Endothelial cell of umbilical vein (primary cell): Measurements from ENCODE around the gene CFAP69. TPM values are rescaled to one million over a fixed set of nuclear protein-coding genes. Genes with fewer than 3 reads are reported as not detected.

Source experiments
- BruUV-seq: library from RNA; stranded (reverse); fragments of 400-500 nt; replicated peaks from 2 replicates; lab custom pipeline; 2021; lab: Mats Ljungman, UMichigan
- CTCF ChIA-PET: fragments of 300-600, 350-600 bp; sonication (Branson Sonifier 250); formaldehyde crosslinking; loops from one replicate; lab custom pipeline; 2021; ENCODE audit warnings: antibody characterized with exemption, inconsistent platforms; lab: Charles Lee
- POLR2A ChIA-PET: fragments of 300-600, 350-600 bp; sonication (Branson Sonifier 250); formaldehyde crosslinking; loops from one replicate; lab custom pipeline; 2021; ENCODE audit warnings: antibody characterized with exemption, inconsistent platforms; lab: Charles Lee
- DNase-seq: peaks from one replicate; pipeline ENCODE4 v3.0.0-alpha.2; 2011; ENCODE audit warnings: low read depth, low spot score
- FAIRE-seq: peaks from 2 replicates; lab custom pipeline; 2011; peaks lifted over from hg19 to GRCh38; lab: Jason Lieb, UNC
- H2AFZ ChIP-seq: 2 replicates; pipeline ENCODE4 v1.6.0; 2012; ENCODE audit warnings: low read depth, low read length, control low read depth, inconsistent platforms
- H3K27ac ChIP-seq: 2 replicates; pipeline ENCODE4 v1.5.1; 2011; ENCODE audit warnings: low read depth, mild to moderate bottlenecking, control low read depth, low read length, moderate library complexity; ENCODE audit not compliant: insufficient read depth
- H3K27me3 ChIP-seq, 2 experiments: 2 replicates each; pipeline versions ENCODE4 v1.6.0 to v1.6.1; 2011; ENCODE audit warnings: low read length in 2 of 2, mixed read lengths in 1 of 2; ENCODE audit not compliant: control insufficient read depth in 2 of 2, insufficient read depth in 2 of 2
- H3K36me3 ChIP-seq, 2 experiments: 2 replicates in 1 of 2; 3 replicates in 1 of 2; pipeline ENCODE4 v1.5.1; 2011; ENCODE audit warnings: low read length in 2 of 2, mild to moderate bottlenecking in 1 of 2, moderate library complexity in 1 of 2; ENCODE audit not compliant: control insufficient read depth in 2 of 2, insufficient read depth in 2 of 2; ENCODE audit errors: extremely low read depth in 1 of 2
- H3K4me1 ChIP-seq: 3 replicates; pipeline ENCODE4 v1.5.1; 2011; ENCODE audit warnings: mild to moderate bottlenecking, low read length; ENCODE audit not compliant: control insufficient read depth, insufficient read depth; ENCODE audit errors: extremely low read depth
- H3K4me2 ChIP-seq: 2 replicates; pipeline ENCODE4 v1.6.1; 2011; ENCODE audit warnings: low read length, control low read depth, mixed read lengths; ENCODE audit not compliant: insufficient read depth
- H3K4me3 ChIP-seq, 3 experiments: fragments of 200-600 bp in 1 of 3; sonication (generic), shearing (Covaris generic) in 1 of 3; replicated peaks in 1 of 3; 2 replicates each; pipeline ENCODE4 v1.5.1; 2011 to 2016; ENCODE audit warnings: control low read depth in 3 of 3, low read length in 3 of 3, mild to moderate bottlenecking in 2 of 3, inconsistent platforms in 1 of 3, low read depth in 1 of 3, moderate library complexity in 1 of 3; ENCODE audit not compliant: insufficient read depth in 1 of 3
- H3K79me2 ChIP-seq: 2 replicates; pipeline ENCODE4 v1.6.0; 2012; ENCODE audit warnings: low read length, inconsistent platforms; ENCODE audit not compliant: control insufficient read depth, insufficient read depth
- H3K9ac ChIP-seq: replicated peaks from 2 replicates; pipeline ENCODE3; 2011; ENCODE audit warnings: low read length, control low read depth; ENCODE audit not compliant: insufficient read depth; ENCODE audit errors: extremely low read depth
- H3K9me1 ChIP-seq: replicated peaks from 3 replicates; pipeline ENCODE4 v1.6.0; 2011; ENCODE audit warnings: mild to moderate bottlenecking, low read length; ENCODE audit not compliant: control insufficient read depth, insufficient read depth; ENCODE audit errors: extremely low read depth
- H3K9me3 ChIP-seq: replicated peaks from 2 replicates; pipeline ENCODE4 v1.5.1; 2012; ENCODE audit warnings: low read length, inconsistent platforms; ENCODE audit not compliant: control insufficient read depth, insufficient read depth
- H4K20me1 ChIP-seq: replicated peaks from 2 replicates; pipeline ENCODE3; 2011; ENCODE audit warnings: mild to moderate bottlenecking, low read length; ENCODE audit not compliant: control insufficient read depth, insufficient read depth; ENCODE audit errors: extremely low read depth
- EZH2 ChIP-seq: IDR thresholded peaks from 2 replicates; pipeline ENCODE4 v1.6.1; 2012; ENCODE audit warnings: borderline replicate concordance, low read depth, mild to moderate bottlenecking, moderate library complexity, low read length, inconsistent platforms; ENCODE audit not compliant: severe bottlenecking
- FOS ChIP-seq: IDR thresholded peaks from 2 replicates; pipeline ENCODE4 v1.6.1; 2011; ENCODE audit warnings: mild to moderate bottlenecking, low read length, moderate library complexity, borderline replicate concordance; ENCODE audit not compliant: insufficient read depth
- GATA2 ChIP-seq: IDR thresholded peaks from 2 replicates; pipeline ENCODE4 v1.7.0; 2011; ENCODE audit warnings: low read depth, mild to moderate bottlenecking, moderate library complexity, mixed read lengths, low read length; ENCODE audit not compliant: insufficient read length, insufficient read depth
- JUN ChIP-seq: IDR thresholded peaks from 2 replicates; pipeline ENCODE4 v1.6.1; 2011; ENCODE audit warnings: borderline replicate concordance, low read depth; ENCODE audit not compliant: insufficient read length, insufficient read depth
- MYC ChIP-seq: IDR thresholded peaks from one replicate; pipeline ENCODE4 v1.6.1; 2011; ENCODE audit warnings: mild to moderate bottlenecking, low read depth, low read length
- POLR2A ChIP-seq: IDR thresholded peaks from 2 replicates; pipeline ENCODE4 v1.6.1; 2012; ENCODE audit warnings: low read depth, mild to moderate bottlenecking, control low read depth, low read length
- POLR2AphosphoS5 ChIP-seq: IDR thresholded peaks from 2 replicates; pipeline ENCODE4 v1.6.1; 2012; ENCODE audit warnings: low read depth, mild to moderate bottlenecking, control low read depth, low read length, moderate library complexity; ENCODE audit not compliant: insufficient read depth
- dilution Hi-C: fragments of 300-500 bp; cut with MboI; formaldehyde crosslinking; loops from one replicate; pipeline ENCODE4 v1.15.0; 2019; ENCODE audit warnings: low sequenced_read_pairs; ENCODE audit not compliant: extremely low pct_ligation_motif_present
- intact Hi-C: fragments of 100-400 bp; cut with micrococcal nuclease; formaldehyde crosslinking; loops from one replicate; pipeline ENCODE4 v1.10.0; 2022
- polyA plus RNA-seq, 4 experiments: library from polyadenylated mRNA; depleted of rRNA in 3 of 4; stranded (reverse) in 3 of 4; unstranded in 1 of 4; fragments of >200 nt; gene quantifications; 2 replicates each; pipeline versions ENCODE4 v1.2.1 to v1.2.3, GENCODE V29; 2011 to 2012; ENCODE audit warnings: missing spikeins in 1 of 4
- total RNA-seq: library from RNA; stranded (reverse); gene quantifications from 2 replicates; pipeline ENCODE4 v1.2.3, GENCODE V29; 2021
- TF ChIP-seq, protein P1 (sequence below): IDR thresholded peaks from 2 replicates; pipeline ENCODE4 v1.6.1; 2011; ENCODE audit not compliant: insufficient read depth, insufficient read length
- TF ChIP-seq, protein P2 (sequence below), 2 donors: IDR thresholded peaks; 1 replicate in 1 of 2; 2 replicates in 1 of 2; pipeline ENCODE4 v1.5.1; 2011; ENCODE audit warnings: low read length in 2 of 2, mild to moderate bottlenecking in 2 of 2, moderate library complexity in 2 of 2, control low read depth in 1 of 2, inconsistent platforms in 1 of 2, low read depth in 1 of 2; ENCODE audit not compliant: insufficient read depth in 1 of 2; ENCODE audit errors: extremely low read depth in 1 of 2

CFAP69 gene
- total and polyA plus RNA-seq, 2 donors (not counting 3 experiments of a cell fraction or from before 2014, with no cell fraction given) = 0.81 to 4.4 TPM

DNA sequence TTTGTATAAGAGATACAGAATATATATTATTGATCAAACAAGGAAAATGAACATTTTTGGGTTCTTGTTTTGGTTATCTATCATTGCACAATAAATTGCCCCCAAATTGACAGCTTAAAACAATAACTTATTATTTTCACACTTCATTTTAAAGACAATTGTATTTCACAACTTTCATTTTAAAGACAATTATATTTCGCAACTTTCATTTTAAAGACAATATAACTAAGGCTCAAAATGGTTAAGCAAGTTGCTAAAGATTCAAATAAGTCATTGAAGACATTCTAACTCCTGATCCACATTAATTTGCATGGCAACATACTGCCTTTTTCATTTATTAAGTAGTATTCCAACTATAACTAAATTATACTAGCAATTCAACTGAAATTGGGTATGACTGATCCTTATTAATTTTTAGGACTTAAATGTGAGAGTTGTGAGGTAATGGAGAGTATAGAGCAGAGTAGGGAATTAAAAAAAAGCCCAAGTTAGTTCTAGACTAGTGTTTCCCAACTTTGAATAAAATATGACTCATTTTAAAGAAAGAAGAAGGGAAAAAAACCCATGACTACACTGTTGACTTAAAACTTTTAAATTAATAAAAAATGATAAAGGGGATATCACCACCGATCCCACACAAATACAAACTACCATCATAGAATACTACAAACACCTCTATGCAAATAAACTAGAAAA is 43.3 kb upstream of the CFAP69 start:
- Histone ChIP-seq H3K27ac (no peak overlapping the region), H3K4me2 (no peak overlapping the region), H3K79me2 (no peaks in the 10 kb centered on the region), H2AFZ (no peak overlapping the region), H3K36me3 (no peaks in the 10 kb centered on the region), H3K27me3 (no peaks in the 10 kb centered on the region), H3K9me3 (no peaks in the 10 kb centered on the region), H3K4me3 (no peak overlapping the region), H3K9ac (no peak overlapping the region), H4K20me1 (no peaks in the 10 kb centered on the region), H3K4me1 (no peaks in the 10 kb centered on the region), H3K9me1 (no peaks in the 10 kb centered on the region)
- dilution Hi-C loops = no loop called here
- FAIRE-seq (peak; percentile 52), DNase-seq (no peak)
- intact Hi-C loops = no loop called here
- CTCF ChIA-PET = no interaction called here
- POLR2A ChIA-PET = no interaction called here
- TF ChIP-seq EZH2 (no peak), MYC (no peak), JUN (no peak), FOS (no peak), POLR2AphosphoS5 (no peak), GATA2 (no peak), POLR2A (no peak)
- TF ChIP-seq, protein P1, sequence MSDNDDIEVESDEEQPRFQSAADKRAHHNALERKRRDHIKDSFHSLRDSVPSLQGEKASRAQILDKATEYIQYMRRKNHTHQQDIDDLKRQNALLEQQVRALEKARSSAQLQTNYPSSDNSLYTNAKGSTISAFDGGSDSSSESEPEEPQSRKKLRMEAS = no peak
- TF ChIP-seq, protein P2, sequence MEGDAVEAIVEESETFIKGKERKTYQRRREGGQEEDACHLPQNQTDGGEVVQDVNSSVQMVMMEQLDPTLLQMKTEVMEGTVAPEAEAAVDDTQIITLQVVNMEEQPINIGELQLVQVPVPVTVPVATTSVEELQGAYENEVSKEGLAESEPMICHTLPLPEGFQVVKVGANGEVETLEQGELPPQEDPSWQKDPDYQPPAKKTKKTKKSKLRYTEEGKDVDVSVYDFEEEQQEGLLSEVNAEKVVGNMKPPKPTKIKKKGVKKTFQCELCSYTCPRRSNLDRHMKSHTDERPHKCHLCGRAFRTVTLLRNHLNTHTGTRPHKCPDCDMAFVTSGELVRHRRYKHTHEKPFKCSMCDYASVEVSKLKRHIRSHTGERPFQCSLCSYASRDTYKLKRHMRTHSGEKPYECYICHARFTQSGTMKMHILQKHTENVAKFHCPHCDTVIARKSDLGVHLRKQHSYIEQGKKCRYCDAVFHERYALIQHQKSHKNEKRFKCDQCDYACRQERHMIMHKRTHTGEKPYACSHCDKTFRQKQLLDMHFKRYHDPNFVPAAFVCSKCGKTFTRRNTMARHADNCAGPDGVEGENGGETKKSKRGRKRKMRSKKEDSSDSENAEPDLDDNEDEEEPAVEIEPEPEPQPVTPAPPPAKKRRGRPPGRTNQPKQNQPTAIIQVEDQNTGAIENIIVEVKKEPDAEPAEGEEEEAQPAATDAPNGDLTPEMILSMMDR (IDR thresholded peaks at IDR 0.05; ENCODE audit: extremely low read depth in 1 of 2, insufficient read depth in 1 of 2, low read depth in 1 of 2, low read length in 2 of 2) = no peak
- BruUV-seq = no TSS peak
